ENCODE results near the gene ZCCHC13.
"Not testable (repeated sequence)": the region's sequence is repeated elsewhere in the genome, so short reads cannot be mapped to it uniquely, and the experiment has no call there.

The ZCCHC13 gene

GRCh38 chrX:74304016-74304415 lies at the start of gene ZCCHC13:
ZCCHC13 (plus strand) TSS chrX:74304180; CDS start chrX:74304267, 87 bp downstream.
- no peak for DNase-seq (ENCODE audit: low read depth)

- not testable (repeated sequence) for DNase-seq (ENCODE audit: low read depth)
Measured at GRCh38 chrX:74258111-74258510, 45.9 kb upstream of the ZCCHC13 start.

GRCh38 chrX:74259885-74260491 lies 44.0 kb upstream of the ZCCHC13 start:
- no peak for DNase-seq (ENCODE audit: low read depth)

GRCh38 chrX:74262452-74263209 lies 41.3 kb upstream of the ZCCHC13 start:
- no peak for DNase-seq (ENCODE audit: low read depth)

GRCh38 chrX:74270393-74270792 lies 33.6 kb upstream of the ZCCHC13 start:
- no peak for DNase-seq (ENCODE audit: low read depth)

GRCh38 chrX:74272230-74272629 lies 31.8 kb upstream of the ZCCHC13 start:
- DNase-seq (ENCODE audit: low read depth): no peak

- no peak for DNase-seq (ENCODE audit: low read depth)
Measured at GRCh38 chrX:74274516-74274915, 29.5 kb upstream of the ZCCHC13 start.

- no peak for DNase-seq (ENCODE audit: low read depth)
Measured at GRCh38 chrX:74277320-74277719, 26.7 kb upstream of the ZCCHC13 start.

- no peak for DNase-seq (ENCODE audit: low read depth)
Measured at GRCh38 chrX:74277846-74278245, 26.1 kb upstream of the ZCCHC13 start.

- DNase-seq (ENCODE audit: low read depth): no peak
Measured at GRCh38 chrX:74280759-74281158, 23.2 kb upstream of the ZCCHC13 start.

GRCh38 chrX:74284391-74284952 lies 19.5 kb upstream of the ZCCHC13 start:
- DNase-seq (ENCODE audit: low read depth): no peak

- peak; percentile 57 for DNase-seq (ENCODE audit: low read depth)
Measured at GRCh38 chrX:74286950-74287740, 16.8 kb upstream of the ZCCHC13 start.

- DNase-seq (ENCODE audit: low read depth): no peak
Measured at GRCh38 chrX:74291577-74291963, 12.4 kb upstream of the ZCCHC13 start.

GRCh38 chrX:74291964-74292807 lies 11.8 kb upstream of the ZCCHC13 start:
- peak; percentile 87 for DNase-seq (ENCODE audit: low read depth)

- DNase-seq (ENCODE audit: low read depth): no peak
Measured at GRCh38 chrX:74292808-74293123, 11.2 kb upstream of the ZCCHC13 start.

- peak; percentile 81 for DNase-seq (ENCODE audit: low read depth)
Measured at GRCh38 chrX:74293343-74293946, 10.5 kb upstream of the ZCCHC13 start.

GRCh38 chrX:74295101-74295500 lies 8.9 kb upstream of the ZCCHC13 start:
- DNase-seq (ENCODE audit: low read depth): no peak

GRCh38 chrX:74297766-74298165 lies 6.2 kb upstream of the ZCCHC13 start:
- DNase-seq (ENCODE audit: low read depth): no peak

GRCh38 chrX:74300869-74301268 lies 3.1 kb upstream of the ZCCHC13 start:
- DNase-seq (ENCODE audit: low read depth): no peak

GRCh38 chrX:74318672-74319071 lies 14.7 kb downstream of the ZCCHC13 start:
- DNase-seq (ENCODE audit: low read depth): no peak

GRCh38 chrX:74319321-74319720 lies 15.3 kb downstream of the ZCCHC13 start:
- DNase-seq (ENCODE audit: low read depth): not testable (repeated sequence)
